ENCODE data around the gene EML4. TPM values are rescaled to one million over a fixed set of nuclear protein-coding genes. Genes with fewer than 3 reads are reported as not detected.

Gene EML4
- total and polyA plus RNA-seq, 9 of the 15 experiments (the other 6 are each of a cell fraction or from before 2014, with no cell fraction given): 14.7 to 48.3 (median 36.5) TPM

- Histone ChIP-seq H2AFZ (ENCODE audit: low read depth, low read length) (no peak overlapping the region), H3K9me1 (ENCODE audit: control insufficient read depth, insufficient read depth, low read length) (no peaks in the 10 kb centered on the region), H3K9me3 (replicated peaks; ENCODE audit: control insufficient read depth, insufficient read depth, low read depth, low read length) (peaks cover 5% of the 10 kb centered on the region; the same call in 1 of the 2 replicates), H3K27ac (ENCODE audit: extremely low read depth, low read depth, low read length) (no peak overlapping the region), H3K79me2 (ENCODE audit: control insufficient read depth, insufficient read depth, low read length) (peaks cover 43% of the 10 kb centered on the region), H3K4me3 (no peak overlapping the region), H3K36me3 (ENCODE audit: control insufficient read depth, insufficient read depth, low read length) (no peaks in the 10 kb centered on the region; the same call in 2 of the 3 replicates), H3K4me1 (replicated peaks in 1 of 2; ENCODE audit: control insufficient read depth in 2 of 2, insufficient read depth in 2 of 2, low read length in 2 of 2) (peaks cover 12 to 22% of the 10 kb centered on the region in 2 experiments; a peak in 4 of 5 replicates), H3K4me2 (ENCODE audit: insufficient read depth, low read length) (peak overlapping the region; percentile 1; the same call in 1 of the 2 replicates), H3K27me3 (ENCODE audit: control insufficient read depth in 2 of 2, insufficient read depth in 2 of 2, low read length in 2 of 2) (no peaks in the 10 kb centered on the region), H3K9ac (ENCODE audit: insufficient read depth in 1 of 2, low read depth in 2 of 2, low read length in 2 of 2) (no peak overlapping the region), H4K20me1 (replicated peaks; ENCODE audit: control insufficient read depth, insufficient read depth, low read length) (no peaks in the 10 kb centered on the region)
- DNase-seq (ENCODE audit: extremely low read depth in 1 of 4, low spot score in 3 of 4) (no peak), FAIRE-seq (peak; percentile 63), ATAC-seq (no peak)
- intact Hi-C loops (cut with micrococcal nuclease): loop anchor here (5.0 kb wide), 1 partner anchor 39 kb away; no protein-coding TSS in a partner anchor
- WGBS (ENCODE audit: insufficient coverage, low coverage, missing lambda C conversion rate): 45% methylated on average over 3 of the region's 3 CpGs
- in situ Hi-C loops (cut with MboI): no loop called here
- TF ChIP-seq MCM7 (IDR thresholded peaks at IDR 0.05) (no peak), ZBTB5 (IDR thresholded peaks at IDR 0.05) (no peak), ZKSCAN3 (CRISPR knock-in tag; IDR thresholded peaks at IDR 0.05) (no peak), HDAC6 (IDR thresholded peaks at IDR 0.05; ENCODE audit: low read depth, low read length) (no peak), ZBTB11 (CRISPR knock-in tag; IDR thresholded peaks at IDR 0.05) (no peak), SETDB1 (IDR thresholded peaks at IDR 0.05; ENCODE audit: low read length) (no peak), NCOA2 (IDR thresholded peaks at IDR 0.05; ENCODE audit: partially characterized antibody in 2 of 2) (no peak), ZNF347 (CRISPR knock-in tag; IDR thresholded peaks at IDR 0.05; ENCODE audit: low read depth) (no peak)
- CTCF ChIA-PET (ENCODE audit: low intra/inter-chr PET ratio): no interaction called here
- POLR2A ChIA-PET: interaction anchor here (0.7 to 1.6 kb wide), 6 partner anchors 8 to 138 kb away, joined by 3 to 6 read pairs (median 4); no protein-coding TSS in a partner anchor
- no TSS peak for BruUV-seq (replicated peaks)
These were observed 2.3 kb downstream of the EML4 start for GRCh38 chr2:42171396-42171980.
